Muscle layer of colon (tissue), 2 donors: ENCODE results near the gene TTC38.

Source experiments
- H3K27ac ChIP-seq: one replicate; pipeline ENCODE4 v1.7.0; 2013; ENCODE audit warnings: low read depth, mild to moderate bottlenecking, low read length, moderate library complexity
- H3K27me3 ChIP-seq, 2 donors: one replicate each; pipeline ENCODE4 v1.7.0; 2013; ENCODE audit warnings: low read length in 2 of 2, mild to moderate bottlenecking in 2 of 2; ENCODE audit not compliant: insufficient read depth in 2 of 2, control insufficient read depth in 1 of 2
- H3K36me3 ChIP-seq: one replicate; pipeline ENCODE4 v1.7.0; 2013; ENCODE audit warnings: mild to moderate bottlenecking, low read length; ENCODE audit not compliant: insufficient read depth
- H3K4me1 ChIP-seq: one replicate; pipeline ENCODE4 v1.7.0; 2013; ENCODE audit warnings: mild to moderate bottlenecking, low read length; ENCODE audit not compliant: insufficient read depth
- H3K4me3 ChIP-seq, 2 donors: one replicate each; pipeline ENCODE4 v1.7.0; 2013; ENCODE audit warnings: low read length in 2 of 2, low read depth in 1 of 2, mild to moderate bottlenecking in 1 of 2, moderate library complexity in 1 of 2
- H3K9ac ChIP-seq: one replicate; pipeline ENCODE4 v1.7.0; 2013; ENCODE audit warnings: low read length
- H3K9me3 ChIP-seq: one replicate; pipeline ENCODE4 v1.7.0; 2013; ENCODE audit warnings: mild to moderate bottlenecking, low read length
- donor health status: abdominal sarcoma.
- donor health status: Adenocarcinoma of cecum.

The TTC38 gene

DNA sequence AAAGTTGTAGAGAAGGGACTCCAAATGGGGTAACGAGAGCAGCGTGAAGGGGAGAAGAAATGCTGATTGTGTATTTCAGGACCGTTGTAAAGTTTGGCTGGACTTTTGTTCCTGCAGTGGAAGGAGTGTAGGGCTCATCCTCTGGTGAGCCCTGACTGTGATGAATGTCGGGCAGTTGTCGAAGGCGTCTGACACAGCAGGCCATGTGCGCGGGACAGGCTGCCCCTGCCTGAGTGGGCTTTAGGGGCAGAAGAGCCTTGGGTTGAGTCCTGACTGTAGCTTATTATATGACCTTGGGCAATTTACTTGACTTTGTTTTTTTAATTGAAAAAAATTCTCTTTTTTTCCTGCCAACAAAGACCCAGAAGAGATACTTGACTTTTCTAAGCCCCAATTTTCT lies 70.8 kb downstream of the TTC38 start:
- no peaks in the 10 kb centered on the region for H3K27me3 ChIP-seq
- H3K4me1 ChIP-seq, result peaks cover 13% of the 10 kb centered on the region
- no peak overlapping the region for H3K4me3 ChIP-seq
- H3K36me3 ChIP-seq, result peaks cover 38% of the 10 kb centered on the region
- no peak overlapping the region for H3K9ac ChIP-seq
- H3K27ac ChIP-seq, result no peak overlapping the region
- H3K9me3 ChIP-seq, result no peaks in the 10 kb centered on the region

DNA sequence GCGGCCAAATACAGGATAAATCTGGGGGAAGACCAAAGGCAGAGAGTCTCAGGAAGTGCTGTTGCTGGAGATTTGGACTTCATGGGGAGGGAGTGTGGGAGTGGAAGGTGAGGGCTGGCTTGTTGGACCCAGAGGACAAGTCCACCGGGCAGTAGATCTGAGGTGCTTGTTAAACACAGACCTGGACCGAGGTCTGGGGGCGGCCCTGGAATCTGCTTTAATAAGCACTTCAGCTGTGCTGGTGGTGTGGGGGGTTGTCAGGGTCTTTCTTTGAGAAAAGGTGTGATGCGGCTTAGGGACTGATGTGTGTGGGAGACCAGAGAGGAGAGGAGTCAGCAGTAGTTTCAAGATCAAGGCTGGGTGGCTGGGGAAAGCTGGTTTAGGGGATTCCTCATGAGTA lies 72.1 kb downstream of the TTC38 start:
- Histone ChIP-seq H3K27me3 (no peaks in the 10 kb centered on the region), H3K27ac (no peak overlapping the region), H3K4me3 (no peak overlapping the region), H3K9ac (no peak overlapping the region), H3K36me3 (peaks cover 49% of the 10 kb centered on the region), H3K9me3 (no peaks in the 10 kb centered on the region), H3K4me1 (peaks cover 13% of the 10 kb centered on the region)

DNA sequence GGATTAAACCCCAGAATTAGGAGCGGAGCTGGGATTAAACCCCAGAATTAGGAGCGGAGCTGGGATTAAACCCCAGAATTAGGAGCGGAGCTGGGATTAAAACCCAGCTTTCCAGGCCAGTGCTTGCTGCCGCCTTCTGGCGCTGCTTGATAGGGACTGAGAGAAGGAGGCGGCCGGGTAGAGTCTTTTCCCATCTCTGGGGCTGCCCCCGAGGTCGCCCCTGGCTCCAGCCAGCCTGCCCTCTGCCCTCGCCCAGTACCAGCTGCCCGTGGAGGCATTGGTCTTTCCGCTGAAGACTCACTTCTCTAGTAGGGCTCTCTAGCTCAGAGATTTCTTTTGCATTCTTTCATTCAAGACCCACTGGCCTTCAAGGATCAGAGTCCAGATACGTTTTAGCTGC lies 72.9 kb downstream of the TTC38 start:
- Histone ChIP-seq H3K9ac (no peak overlapping the region), H3K9me3 (no peaks in the 10 kb centered on the region), H3K36me3 (peaks cover 49% of the 10 kb centered on the region), H3K27me3 (no peaks in the 10 kb centered on the region), H3K4me3 (no peak overlapping the region), H3K4me1 (peaks cover 13% of the 10 kb centered on the region), H3K27ac (no peak overlapping the region)
